SH-SY5Y (cell line): ENCODE measurements around the gene TSC1.

Experiments used
- GATA2 ChIP-seq: IDR thresholded peaks from 2 replicates; pipeline ENCODE4 v1.6.1; 2011; ENCODE audit warnings: mild to moderate bottlenecking, low read depth, low read length
- GATA3 ChIP-seq: IDR thresholded peaks from 2 replicates; pipeline ENCODE4 v1.6.1; 2011; ENCODE audit warnings: low read depth, mild to moderate bottlenecking, low read length, moderate library complexity

- TF ChIP-seq GATA2: no peak
- TF ChIP-seq GATA3: no peak
These were observed 1.0 kb upstream of the TSC1 start for GRCh38 chr9:132945186-132946130.
